Measurements from ENCODE around the gene TSHR.
"Not testable (repeated sequence)": the region's sequence is repeated elsewhere in the genome, so short reads cannot be mapped to it uniquely, and the experiment has no call there.

The TSHR gene

GRCh38 chr14:80988735-80989429 lies 33.5 kb downstream of the TSHR start:
- no peak for DNase-seq (ENCODE audit: extremely low read depth in 1 of 2, low read depth in 1 of 2)

- no peak for DNase-seq (ENCODE audit: extremely low read depth in 1 of 2, low read depth in 1 of 2)
Measured at GRCh38 chr14:80992580-80992979, 37.2 kb downstream of the TSHR start.

GRCh38 chr14:80996049-80996901 lies 40.9 kb downstream of the TSHR start:
- DNase-seq (ENCODE audit: extremely low read depth in 1 of 2, low read depth in 1 of 2): no peak

GRCh38 chr14:81001447-81001846 lies 46.0 kb downstream of the TSHR start:
- DNase-seq (ENCODE audit: extremely low read depth in 1 of 2, low read depth in 1 of 2): no peak

GRCh38 chr14:81004575-81004974 lies 49.2 kb downstream of the TSHR start:
- no peak for DNase-seq (ENCODE audit: extremely low read depth in 1 of 2, low read depth in 1 of 2)

- no peak for DNase-seq (ENCODE audit: extremely low read depth in 1 of 2, low read depth in 1 of 2)
Measured at GRCh38 chr14:81005540-81006228, 50.3 kb downstream of the TSHR start.

GRCh38 chr14:81006266-81006665 lies 50.8 kb downstream of the TSHR start:
- DNase-seq (ENCODE audit: extremely low read depth in 1 of 2, low read depth in 1 of 2): no peak

- DNase-seq (ENCODE audit: extremely low read depth in 1 of 2, low read depth in 1 of 2): no peak
Measured at GRCh38 chr14:81007131-81007530, 51.7 kb downstream of the TSHR start.

- DNase-seq (ENCODE audit: extremely low read depth in 1 of 2, low read depth in 1 of 2): no peak
Measured at GRCh38 chr14:81009346-81009745, 53.9 kb downstream of the TSHR start.

GRCh38 chr14:81018251-81018650 lies 62.8 kb downstream of the TSHR start:
- DNase-seq (ENCODE audit: extremely low read depth in 1 of 2, low read depth in 1 of 2): no peak

GRCh38 chr14:81018684-81019083 lies 63.3 kb downstream of the TSHR start:
- no peak for DNase-seq (ENCODE audit: extremely low read depth in 1 of 2, low read depth in 1 of 2)

GRCh38 chr14:81019113-81019512 lies 63.7 kb downstream of the TSHR start:
- not testable (repeated sequence) for DNase-seq (ENCODE audit: extremely low read depth in 1 of 2, low read depth in 1 of 2)

- DNase-seq (ENCODE audit: extremely low read depth in 1 of 2, low read depth in 1 of 2): no peak
Measured at GRCh38 chr14:81023095-81023710, 67.8 kb downstream of the TSHR start.

GRCh38 chr14:81028461-81028860 lies 73.0 kb downstream of the TSHR start:
- no peak for DNase-seq (ENCODE audit: extremely low read depth in 1 of 2, low read depth in 1 of 2)

- no peak for DNase-seq (ENCODE audit: extremely low read depth in 1 of 2, low read depth in 1 of 2)
Measured at GRCh38 chr14:81031488-81031887, 76.1 kb downstream of the TSHR start.

- DNase-seq (ENCODE audit: extremely low read depth in 1 of 2, low read depth in 1 of 2): no peak
Measured at GRCh38 chr14:81033698-81034240, 78.3 kb downstream of the TSHR start.

- DNase-seq (ENCODE audit: extremely low read depth in 1 of 2, low read depth in 1 of 2): no peak
Measured at GRCh38 chr14:81042438-81042837, 87.0 kb downstream of the TSHR start.

GRCh38 chr14:81051547-81051946 lies 96.1 kb downstream of the TSHR start:
- no peak for DNase-seq (ENCODE audit: extremely low read depth in 1 of 2, low read depth in 1 of 2)

- not testable (repeated sequence) for DNase-seq (ENCODE audit: extremely low read depth in 1 of 2, low read depth in 1 of 2)
Measured at GRCh38 chr14:81054057-81054456, 98.6 kb downstream of the TSHR start.

- no peak for DNase-seq (ENCODE audit: extremely low read depth in 1 of 2, low read depth in 1 of 2)
Measured at GRCh38 chr14:81055971-81056370, 100.5 kb downstream of the TSHR start.

- DNase-seq (ENCODE audit: extremely low read depth in 1 of 2, low read depth in 1 of 2): no peak
Measured at GRCh38 chr14:81062380-81062779, 107.0 kb downstream of the TSHR start.

All from activated CD8-positive, alpha-beta memory T cell treated with anti-CD3 and anti-CD28 coated beads for 1 hour (primary cell).